Iris pigment epithelial cell (primary cell): ENCODE data around the gene STAT3.
"Not testable (repeated sequence)": the region's sequence is repeated elsewhere in the genome, so short reads cannot be mapped to it uniquely, and the experiment has no call there.

Source experiments
- DNase-seq: peaks from one replicate; pipeline ENCODE4 v3.0.0-alpha.2; 2011; ENCODE audit warnings: low read depth

Gene STAT3

GRCh38 chr17:42316755-42317154, 71.5 kb downstream of the STAT3 start:
- no peak for DNase-seq

- DNase-seq: no peak
These were observed 72.7 kb downstream of the STAT3 start for GRCh38 chr17:42315402-42316156.

GRCh38 chr17:42313773-42314566, 74.3 kb downstream of the STAT3 start:
- DNase-seq: peak; percentile 27

GRCh38 chr17:42313389-42313772, 74.9 kb downstream of the STAT3 start:
- no peak for DNase-seq

GRCh38 chr17:42312285-42313130, 75.7 kb downstream of the STAT3 start:
- DNase-seq: peak; percentile 79

- DNase-seq: no peak
These were observed 76.3 kb downstream of the STAT3 start for GRCh38 chr17:42312035-42312284.

GRCh38 chr17:42311240-42312034, 76.8 kb downstream of the STAT3 start:
- peak; percentile 97 for DNase-seq

GRCh38 chr17:42310787-42311215, 77.4 kb downstream of the STAT3 start:
- DNase-seq: no peak

GRCh38 chr17:42309986-42310786, 78.1 kb downstream of the STAT3 start:
- no peak for DNase-seq

- no peak for DNase-seq
These were observed 79.1 kb downstream of the STAT3 start for GRCh38 chr17:42309142-42309541.

GRCh38 chr17:42308446-42308845, 79.8 kb downstream of the STAT3 start:
- DNase-seq: no peak

- no peak for DNase-seq
These were observed 80.8 kb downstream of the STAT3 start for GRCh38 chr17:42307362-42307927.

- DNase-seq: no peak
These were observed 81.9 kb downstream of the STAT3 start for GRCh38 chr17:42306385-42306667.

- no peak for DNase-seq
These were observed 82.5 kb downstream of the STAT3 start for GRCh38 chr17:42305543-42306384.

GRCh38 chr17:42305031-42305330, 83.3 kb downstream of the STAT3 start:
- not testable (repeated sequence) for DNase-seq

GRCh38 chr17:42304187-42305030, 83.8 kb downstream of the STAT3 start:
- DNase-seq: no peak

GRCh38 chr17:42303694-42304093, 84.5 kb downstream of the STAT3 start:
- DNase-seq: no peak

GRCh38 chr17:42301022-42301421, 87.2 kb downstream of the STAT3 start:
- no peak for DNase-seq

- not testable (repeated sequence) for DNase-seq
These were observed 88.3 kb downstream of the STAT3 start for GRCh38 chr17:42299913-42300312.
